Tibial nerve (tissue), 4 donors: ENCODE measurements around the gene HEG1.

Experiments used
- EP300 ChIP-seq, 2 donors: sonication (generic); formaldehyde crosslinking; IDR thresholded peaks; one replicate each; pipeline ENCODE4 v1.6.1; 2017; ENCODE audit warnings: antibody characterized with exemption in 2 of 2, mild to moderate bottlenecking in 1 of 2
- TF ChIP-seq, protein P1 (sequence below), 5 experiments: fragments of 200-600 bp in 3 of 5; fragments of 450-650 bp in 2 of 5; sonication (generic) in 3 of 5; IDR thresholded peaks; one replicate each; pipeline ENCODE4 v1.5.1; 2016 to 2019; ENCODE audit warnings: antibody characterized with exemption in 5 of 5, mild to moderate bottlenecking in 3 of 5, moderate library complexity in 2 of 5

DNA sequence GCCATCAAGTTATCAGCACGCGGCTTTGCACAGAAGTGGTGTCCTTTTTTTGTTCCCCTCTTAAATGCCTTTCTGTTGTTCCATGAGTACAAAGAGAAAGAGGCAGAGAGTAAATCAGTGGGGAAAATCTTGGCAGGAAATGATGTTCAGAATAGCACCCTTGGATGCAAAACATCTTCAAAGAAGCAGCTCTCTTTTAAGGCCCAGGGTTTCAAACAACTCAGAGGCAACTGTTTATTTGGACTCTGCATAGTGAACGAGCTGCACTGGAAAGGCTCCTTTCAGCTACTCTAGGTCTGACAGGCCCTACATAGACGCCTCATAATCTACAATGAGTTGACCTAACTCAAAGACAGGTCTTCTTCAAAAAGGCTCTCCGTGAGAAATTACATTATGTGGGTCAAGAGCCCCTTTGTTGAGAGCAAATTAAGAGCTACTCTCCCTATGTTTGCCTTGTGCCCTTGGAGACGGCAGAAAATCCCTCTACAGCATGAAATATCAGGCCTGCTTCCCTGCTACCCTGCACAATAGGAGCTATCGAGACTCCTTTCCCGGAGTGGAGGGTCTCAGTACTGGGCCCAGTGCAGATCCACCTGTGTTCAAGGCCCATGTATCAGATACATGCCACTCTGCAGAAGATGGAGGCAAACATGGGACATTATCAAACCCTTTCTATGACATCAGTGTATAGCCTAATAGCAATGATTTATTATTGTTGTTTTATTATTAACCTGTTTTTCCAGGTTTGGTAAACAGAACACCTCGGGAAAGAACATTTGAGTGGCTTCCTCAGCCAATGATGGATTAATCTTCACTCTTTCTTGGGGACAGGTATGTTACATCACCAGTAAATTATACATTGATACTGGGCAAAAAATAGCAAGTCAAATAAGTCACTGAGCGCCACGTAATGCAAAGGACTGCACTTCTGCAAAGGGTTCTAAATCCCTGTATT lies 53.1 kb downstream of the HEG1 start:
- TF ChIP-seq, protein P1, sequence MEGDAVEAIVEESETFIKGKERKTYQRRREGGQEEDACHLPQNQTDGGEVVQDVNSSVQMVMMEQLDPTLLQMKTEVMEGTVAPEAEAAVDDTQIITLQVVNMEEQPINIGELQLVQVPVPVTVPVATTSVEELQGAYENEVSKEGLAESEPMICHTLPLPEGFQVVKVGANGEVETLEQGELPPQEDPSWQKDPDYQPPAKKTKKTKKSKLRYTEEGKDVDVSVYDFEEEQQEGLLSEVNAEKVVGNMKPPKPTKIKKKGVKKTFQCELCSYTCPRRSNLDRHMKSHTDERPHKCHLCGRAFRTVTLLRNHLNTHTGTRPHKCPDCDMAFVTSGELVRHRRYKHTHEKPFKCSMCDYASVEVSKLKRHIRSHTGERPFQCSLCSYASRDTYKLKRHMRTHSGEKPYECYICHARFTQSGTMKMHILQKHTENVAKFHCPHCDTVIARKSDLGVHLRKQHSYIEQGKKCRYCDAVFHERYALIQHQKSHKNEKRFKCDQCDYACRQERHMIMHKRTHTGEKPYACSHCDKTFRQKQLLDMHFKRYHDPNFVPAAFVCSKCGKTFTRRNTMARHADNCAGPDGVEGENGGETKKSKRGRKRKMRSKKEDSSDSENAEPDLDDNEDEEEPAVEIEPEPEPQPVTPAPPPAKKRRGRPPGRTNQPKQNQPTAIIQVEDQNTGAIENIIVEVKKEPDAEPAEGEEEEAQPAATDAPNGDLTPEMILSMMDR (IDR thresholded peaks at IDR 0.05) = no peak
- TF ChIP-seq EP300 (IDR thresholded peaks at IDR 0.05) = no peak
